ENCODE measurements around the gene MORN1. TPM values are rescaled to one million over a fixed set of nuclear protein-coding genes. Genes with fewer than 3 reads are reported as not detected.

The MORN1 gene
- total and polyA plus RNA-seq, 10 of the 15 experiments (the other 5 are each of a cell fraction or from before 2014, with no cell fraction given): 0.76 to 7.9 (median 5.5) TPM

DNA sequence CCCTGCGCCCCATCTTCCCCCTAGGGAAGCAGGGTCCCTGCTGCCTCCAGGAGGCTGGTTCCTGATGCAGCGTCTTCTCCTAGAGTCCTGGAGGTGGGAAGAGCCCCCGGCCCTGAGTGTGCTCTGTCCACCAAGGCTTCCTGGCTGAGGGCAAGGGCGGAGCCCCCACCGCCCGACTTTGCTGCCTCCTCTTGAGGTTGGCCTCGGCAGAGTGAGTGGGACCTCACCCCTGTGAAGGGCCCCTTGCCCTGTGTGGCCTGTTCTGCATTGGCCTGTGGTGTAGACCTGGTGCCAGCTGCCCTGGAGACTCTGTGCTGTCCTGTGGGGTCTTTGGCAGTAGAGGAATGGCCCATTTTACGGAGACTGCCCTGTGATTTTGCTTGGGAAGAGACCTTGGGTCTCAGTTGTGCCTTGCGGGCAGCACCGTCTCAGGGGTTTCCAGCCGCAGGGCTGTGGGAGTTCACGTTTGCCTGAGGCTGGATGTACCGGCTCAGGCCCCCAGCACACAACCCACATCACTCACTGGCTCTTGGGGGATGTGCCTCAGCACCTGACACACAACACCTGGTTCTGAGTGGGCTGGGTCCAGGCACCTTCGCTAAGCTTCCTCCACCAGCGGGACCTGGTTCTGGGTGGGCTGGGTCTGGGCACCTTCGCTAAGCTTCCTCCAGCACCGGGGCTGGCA, 89.6 kb downstream of the MORN1 start:
- ATAC-seq (no peak; the same call in 1 of the 3 replicates), FAIRE-seq (no peak), DNase-seq (ENCODE audit: low read depth, low spot score) (no peak)
- TF ChIP-seq LARP7 (IDR thresholded peaks at IDR 0.05): peak; percentile 30; the same call in 1 of the 2 replicates
- no peak for TF ChIP-seq SREBF1 (IDR thresholded peaks at IDR 0.05; ENCODE audit: low read length)
- RAD21 ChIA-PET (ENCODE audit: unreplicated experiment): interaction anchor here (0.8 to 2.5 kb wide), 7 partner anchors 10 to 283 kb away, joined by 3 to 13 read pairs (median 4); partner anchors contain the start of genes FAAP20 and SKI
- POLR2A ChIA-PET: interaction anchor here (0.6 to 1.2 kb wide), 4 partner anchors 10 to 525 kb away, joined by 3 to 4 read pairs (median 3); no protein-coding TSS in a partner anchor
- Histone ChIP-seq H3K27me3 (replicated peaks in 1 of 2; ENCODE audit: control insufficient read depth in 2 of 2, insufficient read depth in 2 of 2, low read length in 1 of 2) (no peaks in the 10 kb centered on the region), H3K79me2 (ENCODE audit: control insufficient read depth, insufficient read depth, low read length) (peaks cover 18% of the 10 kb centered on the region), H3K36me3 (ENCODE audit: control insufficient read depth in 2 of 2, insufficient read depth in 2 of 2, low read length in 1 of 2) (peaks cover 0 to 11% of the 10 kb centered on the region in 2 experiments; a peak in 2 of 4 replicates), H3K4me3 (peak overlapping the region; percentile 71; the same call in 1 of the 2 replicates), H3K4me1 (ENCODE audit: control insufficient read depth, insufficient read depth, low read length) (peaks cover 28% of the 10 kb centered on the region), H3K9me3 (replicated peaks; ENCODE audit: control insufficient read depth, insufficient read depth, low read length) (no peaks in the 10 kb centered on the region), H3K27ac (ENCODE audit: control insufficient read depth, insufficient read depth) (peak overlapping the region; percentile 91), H3K4me2 (ENCODE audit: control insufficient read depth, insufficient read depth) (peak overlapping the region; percentile 85), H4K20me1 (ENCODE audit: control insufficient read depth, insufficient read depth) (no peaks in the 10 kb centered on the region), H2AFZ (ENCODE audit: control insufficient read depth, low read depth, low read length) (no peak overlapping the region), H3K9ac (ENCODE audit: control insufficient read depth, insufficient read depth, low read length) (peak overlapping the region; percentile 91)
- SMC1A ChIA-PET (ENCODE audit: uncharacterized antibody, unreplicated experiment): interaction anchor here (1.2 to 2.0 kb wide), 3 partner anchors 11 to 107 kb away, joined by 4 to 13 read pairs (median 6); partner anchors contain the start of gene FAAP20
- CTCF ChIA-PET: interaction anchor here (1.0 to 1.7 kb wide), 2 partner anchors 13 to 67 kb away, joined by 3 to 5 read pairs; no protein-coding TSS in a partner anchor
- intact Hi-C loops (cut with micrococcal nuclease; ENCODE audit: unreplicated experiment): loop anchor here (10.0 kb wide), 1 partner anchor 243 kb away; no protein-coding TSS in a partner anchor
- whole genome bisulfite sequencing (ENCODE audit: insufficient coverage, insufficient replicate concordance, low lambda C conversion rate, missing lambda C conversion rate): 56% methylated on average over 17 of the region's 17 CpGs
- in situ Hi-C loops (cut with MboI): no loop called here
- BruUV-seq (replicated peaks): no TSS peak

DNA sequence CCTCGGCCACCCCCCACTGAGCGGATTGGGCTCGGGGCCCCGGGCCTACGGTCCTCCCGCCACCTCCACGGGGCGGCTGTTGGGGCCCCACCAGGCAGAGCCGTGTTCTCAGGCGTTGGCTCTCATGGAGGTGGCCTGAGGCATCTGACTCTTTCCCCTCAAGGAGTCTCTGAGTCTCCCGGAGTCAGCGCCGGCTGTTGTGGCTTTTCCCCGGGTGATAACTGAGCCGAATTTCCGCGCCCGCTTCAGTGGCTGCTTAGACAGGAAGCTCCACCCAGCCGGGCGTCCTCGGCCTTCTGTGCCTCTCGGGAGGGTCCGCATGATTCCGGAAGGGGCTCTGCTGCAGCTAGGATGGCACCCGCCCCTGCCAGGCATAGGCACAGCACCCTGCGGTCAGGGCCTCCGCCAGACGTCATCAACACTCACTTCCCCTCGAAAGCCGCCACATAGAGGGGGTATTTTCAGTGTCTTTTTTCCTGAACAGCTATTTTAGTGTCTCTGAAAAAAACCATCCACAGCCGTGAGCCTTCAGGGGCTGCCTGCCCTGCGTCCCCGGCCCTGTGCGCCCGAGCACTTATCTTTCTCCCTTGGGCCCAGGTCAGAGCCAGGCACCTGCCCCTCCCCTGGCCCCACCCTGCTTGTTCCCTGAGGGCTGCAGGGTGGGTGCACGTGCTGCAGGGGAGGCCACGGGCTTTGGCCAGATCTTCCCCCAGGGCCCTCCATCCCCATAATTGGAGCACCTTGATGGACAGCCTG, 90.3 kb downstream of the MORN1 start:
- Histone ChIP-seq H2AFZ (ENCODE audit: control insufficient read depth, low read depth, low read length) (peak overlapping the region; percentile 42; the same call in 1 of the 2 replicates), H3K4me2 (ENCODE audit: control insufficient read depth, insufficient read depth) (peak overlapping the region; percentile 85)
- peak; percentile 69 for FAIRE-seq
- TF ChIP-seq, protein P1, sequence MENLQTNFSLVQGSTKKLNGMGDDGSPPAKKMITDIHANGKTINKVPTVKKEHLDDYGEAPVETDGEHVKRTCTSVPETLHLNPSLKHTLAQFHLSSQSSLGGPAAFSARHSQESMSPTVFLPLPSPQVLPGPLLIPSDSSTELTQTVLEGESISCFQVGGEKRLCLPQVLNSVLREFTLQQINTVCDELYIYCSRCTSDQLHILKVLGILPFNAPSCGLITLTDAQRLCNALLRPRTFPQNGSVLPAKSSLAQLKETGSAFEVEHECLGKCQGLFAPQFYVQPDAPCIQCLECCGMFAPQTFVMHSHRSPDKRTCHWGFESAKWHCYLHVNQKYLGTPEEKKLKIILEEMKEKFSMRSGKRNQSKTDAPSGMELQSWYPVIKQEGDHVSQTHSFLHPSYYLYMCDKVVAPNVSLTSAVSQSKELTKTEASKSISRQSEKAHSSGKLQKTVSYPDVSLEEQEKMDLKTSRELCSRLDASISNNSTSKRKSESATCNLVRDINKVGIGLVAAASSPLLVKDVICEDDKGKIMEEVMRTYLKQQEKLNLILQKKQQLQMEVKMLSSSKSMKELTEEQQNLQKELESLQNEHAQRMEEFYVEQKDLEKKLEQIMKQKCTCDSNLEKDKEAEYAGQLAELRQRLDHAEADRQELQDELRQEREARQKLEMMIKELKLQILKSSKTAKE (IDR thresholded peaks at IDR 0.05; ENCODE audit: low read depth, poor library complexity, severe bottlenecking): peak; percentile 52
- TF ChIP-seq, protein P2, sequence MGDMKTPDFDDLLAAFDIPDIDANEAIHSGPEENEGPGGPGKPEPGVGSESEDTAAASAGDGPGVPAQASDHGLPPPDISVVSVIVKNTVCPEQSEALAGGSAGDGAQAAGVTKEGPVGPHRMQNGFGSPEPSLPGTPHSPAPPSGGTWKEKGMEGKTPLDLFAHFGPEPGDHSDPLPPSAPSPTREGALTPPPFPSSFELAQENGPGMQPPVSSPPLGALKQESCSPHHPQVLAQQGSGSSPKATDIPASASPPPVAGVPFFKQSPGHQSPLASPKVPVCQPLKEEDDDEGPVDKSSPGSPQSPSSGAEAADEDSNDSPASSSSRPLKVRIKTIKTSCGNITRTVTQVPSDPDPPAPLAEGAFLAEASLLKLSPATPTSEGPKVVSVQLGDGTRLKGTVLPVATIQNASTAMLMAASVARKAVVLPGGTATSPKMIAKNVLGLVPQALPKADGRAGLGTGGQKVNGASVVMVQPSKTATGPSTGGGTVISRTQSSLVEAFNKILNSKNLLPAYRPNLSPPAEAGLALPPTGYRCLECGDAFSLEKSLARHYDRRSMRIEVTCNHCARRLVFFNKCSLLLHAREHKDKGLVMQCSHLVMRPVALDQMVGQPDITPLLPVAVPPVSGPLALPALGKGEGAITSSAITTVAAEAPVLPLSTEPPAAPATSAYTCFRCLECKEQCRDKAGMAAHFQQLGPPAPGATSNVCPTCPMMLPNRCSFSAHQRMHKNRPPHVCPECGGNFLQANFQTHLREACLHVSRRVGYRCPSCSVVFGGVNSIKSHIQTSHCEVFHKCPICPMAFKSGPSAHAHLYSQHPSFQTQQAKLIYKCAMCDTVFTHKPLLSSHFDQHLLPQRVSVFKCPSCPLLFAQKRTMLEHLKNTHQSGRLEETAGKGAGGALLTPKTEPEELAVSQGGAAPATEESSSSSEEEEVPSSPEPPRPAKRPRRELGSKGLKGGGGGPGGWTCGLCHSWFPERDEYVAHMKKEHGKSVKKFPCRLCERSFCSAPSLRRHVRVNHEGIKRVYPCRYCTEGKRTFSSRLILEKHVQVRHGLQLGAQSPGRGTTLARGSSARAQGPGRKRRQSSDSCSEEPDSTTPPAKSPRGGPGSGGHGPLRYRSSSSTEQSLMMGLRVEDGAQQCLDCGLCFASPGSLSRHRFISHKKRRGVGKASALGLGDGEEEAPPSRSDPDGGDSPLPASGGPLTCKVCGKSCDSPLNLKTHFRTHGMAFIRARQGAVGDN (IDR thresholded peaks at IDR 0.05): peak; percentile 79
- TF ChIP-seq ZNF217 (IDR thresholded peaks at IDR 0.05): 0 out of 2 replicates have a peak, but pooled peaks have one; percentile 16
- TF ChIP-seq NFYB (IDR thresholded peaks at IDR 0.05; ENCODE audit: insufficient read depth, low read depth, low read length): peak; percentile 36; the same call in 1 of the 2 replicates

More for the DNA sequence above, 90.3 kb downstream of the MORN1 start:
- Histone ChIP-seq H3K9me3 (replicated peaks; ENCODE audit: control insufficient read depth, insufficient read depth, low read length) (no peaks in the 10 kb centered on the region), H3K4me1 (ENCODE audit: control insufficient read depth, insufficient read depth, low read length) (peaks cover 28% of the 10 kb centered on the region), H3K9ac (ENCODE audit: control insufficient read depth, insufficient read depth, low read length) (peak overlapping the region; percentile 91), H3K27me3 (replicated peaks in 1 of 2; ENCODE audit: control insufficient read depth in 2 of 2, insufficient read depth in 2 of 2, low read length in 1 of 2) (no peaks in the 10 kb centered on the region), H3K36me3 (ENCODE audit: control insufficient read depth in 2 of 2, insufficient read depth in 2 of 2, low read length in 1 of 2) (peaks cover 0 to 11% of the 10 kb centered on the region in 2 experiments; a peak in 2 of 4 replicates), H4K20me1 (ENCODE audit: control insufficient read depth, insufficient read depth) (no peaks in the 10 kb centered on the region), H3K79me2 (ENCODE audit: control insufficient read depth, insufficient read depth, low read length) (peaks cover 18% of the 10 kb centered on the region), H3K4me3 (peak overlapping the region; percentile 71), H3K27ac (ENCODE audit: control insufficient read depth, insufficient read depth) (peak overlapping the region; percentile 91)
- peak; percentile 76 for DNase-seq (ENCODE audit: low read depth, low spot score)
- 1% methylated on average over 36 of the region's 37 CpGs for WGBS (ENCODE audit: insufficient coverage, insufficient replicate concordance, low lambda C conversion rate, missing lambda C conversion rate)
- in situ Hi-C loops (cut with MboI): no loop called here
- intact Hi-C loops (cut with micrococcal nuclease; ENCODE audit: unreplicated experiment): loop anchor here (10.0 kb wide), 1 partner anchor 244 kb away; no protein-coding TSS in a partner anchor
- peak; percentile 89 for ATAC-seq
- ChIA-PET CTCF (interaction anchor here (1.0 to 2.1 kb wide), 4 partner anchors 9 to 66 kb away, joined by 3 to 6 read pairs (median 5); no protein-coding TSS in a partner anchor), POLR2A (interaction anchor here (0.6 to 1.3 kb wide), 6 partner anchors 9 to 525 kb away, joined by 3 to 6 read pairs (median 3); no protein-coding TSS in a partner anchor), SMC1A (ENCODE audit: uncharacterized antibody, unreplicated experiment) (interaction anchor here (0.7 to 2.0 kb wide), 4 partner anchors 10 to 106 kb away, joined by 4 to 13 read pairs (median 5); partner anchors contain the start of gene FAAP20), RAD21 (ENCODE audit: unreplicated experiment) (interaction anchor here (0.8 to 2.5 kb wide), 7 partner anchors 9 to 284 kb away, joined by 3 to 13 read pairs (median 4); partner anchors contain the start of genes FAAP20 and SKI)
- no TSS peak for BruUV-seq (replicated peaks)

Data from GM12878 (cell line).